NCI-H1092 (cell line): ENCODE measurements around the gene EPS8.

Source experiments
- DNase-seq: peaks from one replicate; lab custom pipeline; 2025; lab: John Stamatoyannopoulos, UW

EPS8 gene

GRCh38 chr12:15690320-15690719 is 98.9 kb downstream of the EPS8 start:
- DNase-seq, result no peak

DNA sequence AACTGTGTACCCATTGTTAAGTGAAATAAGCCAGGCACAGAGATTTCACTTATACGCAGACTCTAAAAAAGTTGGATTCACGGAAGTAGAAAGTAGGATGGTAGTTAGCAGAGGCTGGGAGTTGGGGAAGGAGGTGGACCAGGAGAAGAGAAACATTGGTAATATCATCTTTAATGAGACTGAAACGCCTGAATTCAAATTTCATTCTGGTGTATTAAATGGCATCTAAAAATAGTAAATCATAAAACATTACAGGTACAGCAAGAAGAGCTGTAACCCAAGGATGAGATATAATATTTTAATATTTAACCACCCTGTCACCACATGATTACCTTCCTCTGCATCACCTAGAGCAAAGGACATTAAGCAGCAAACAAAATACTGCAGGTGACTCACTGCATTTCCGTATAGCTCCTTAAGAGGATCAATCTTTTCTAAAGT is 99.4 kb downstream of the EPS8 start:
- no peak for DNase-seq

DNA sequence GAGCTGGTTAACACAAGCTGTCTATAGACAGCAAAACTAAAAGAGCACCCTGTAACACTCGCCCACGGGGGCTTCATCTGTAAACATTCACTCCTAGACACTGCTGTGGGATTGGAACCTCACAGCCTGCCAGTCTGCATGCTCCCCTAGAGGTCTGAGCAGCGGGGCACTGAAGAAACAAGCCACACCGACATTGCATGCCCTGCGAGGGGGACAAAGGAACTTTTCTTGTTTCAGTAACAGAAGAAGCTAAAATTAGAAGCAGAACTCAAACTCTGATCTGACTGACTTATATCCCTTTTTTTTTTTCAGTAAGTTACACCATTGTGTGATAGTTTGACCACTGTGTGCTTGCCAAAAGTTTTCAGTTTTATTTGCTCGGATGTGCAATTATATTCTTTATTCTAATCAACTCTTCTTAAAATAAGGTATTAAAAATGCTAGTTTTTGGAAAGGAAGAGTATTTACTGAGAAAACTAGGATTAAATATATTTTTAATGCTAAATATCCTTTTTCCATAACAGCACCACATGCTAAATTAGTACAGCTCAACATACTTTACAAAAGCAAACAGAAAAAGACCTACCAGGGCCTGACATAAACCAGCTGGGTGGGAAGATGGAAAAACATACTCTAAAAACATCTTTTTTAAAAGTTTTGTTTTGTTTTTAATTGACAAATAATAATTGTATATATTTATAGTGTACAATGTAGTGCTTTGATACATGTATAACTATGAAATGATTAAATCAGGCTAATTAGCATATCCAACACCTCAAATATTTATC is 100.2 kb downstream of the EPS8 start:
- DNase-seq, result no peak

GRCh38 chr12:15688202-15688736 is 100.9 kb downstream of the EPS8 start:
- DNase-seq, result no peak

DNA sequence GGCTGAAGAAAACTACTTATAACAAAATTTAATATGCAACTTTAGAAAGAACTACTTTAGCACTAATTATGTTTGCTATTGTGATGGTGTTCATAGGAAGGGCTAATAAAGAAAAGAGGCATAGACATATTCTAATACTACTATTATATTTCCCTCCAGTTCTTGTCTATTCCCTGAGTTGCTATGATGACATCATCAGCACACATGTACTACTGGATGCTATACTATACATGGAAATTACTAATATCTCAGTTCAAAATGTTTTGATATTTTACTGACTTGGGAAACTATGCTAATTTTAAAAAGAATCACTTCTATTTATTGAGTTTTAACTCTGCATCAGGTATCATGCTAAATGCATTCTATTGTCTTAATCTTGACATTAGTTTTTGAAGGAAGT is 101.6 kb downstream of the EPS8 start:
- DNase-seq, result no peak

DNA sequence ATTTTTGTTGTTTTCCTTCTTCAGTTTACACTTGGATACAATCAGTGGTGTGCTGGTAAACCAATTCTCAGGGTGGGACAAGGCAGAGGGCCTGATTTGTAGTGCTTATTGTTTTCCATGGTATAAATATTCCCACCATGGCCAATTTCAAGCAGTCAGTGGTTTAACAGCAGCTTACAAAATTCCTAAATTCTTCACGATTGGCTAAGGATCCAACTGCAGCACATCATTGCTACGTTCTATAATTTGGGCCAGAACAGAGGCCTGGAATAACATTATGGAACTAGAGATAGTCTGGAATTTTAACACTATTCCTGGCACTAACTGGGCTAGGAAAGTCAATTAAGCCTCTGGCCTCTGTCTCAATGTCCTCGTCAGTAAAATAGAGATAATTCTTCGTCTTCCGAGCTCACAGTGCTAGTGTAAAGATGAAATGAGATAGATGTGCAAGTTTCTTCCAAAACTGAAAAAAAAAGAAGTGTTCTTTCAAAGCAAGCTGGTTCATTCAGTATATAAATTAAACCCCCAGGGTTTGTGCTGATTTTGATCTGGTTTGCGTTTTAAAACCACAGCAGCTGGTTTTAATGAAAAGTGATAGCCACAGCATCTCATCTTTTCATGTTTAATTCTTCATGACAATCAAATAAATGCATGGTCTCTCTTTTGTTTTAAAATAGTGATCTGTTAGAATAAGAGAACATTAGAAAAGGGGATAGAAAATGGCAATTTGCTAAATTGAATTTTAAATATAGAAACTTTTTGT is 104.1 kb downstream of the EPS8 start:
- DNase-seq, result no peak

- DNase-seq, result no peak
Measured at GRCh38 chr12:15682826-15683225, 106.4 kb downstream of the EPS8 start.

- no peak for DNase-seq
Measured at GRCh38 chr12:15679151-15679550, 110.0 kb downstream of the EPS8 start.

GRCh38 chr12:15677726-15678201 is 111.4 kb downstream of the EPS8 start:
- no peak for DNase-seq

DNA sequence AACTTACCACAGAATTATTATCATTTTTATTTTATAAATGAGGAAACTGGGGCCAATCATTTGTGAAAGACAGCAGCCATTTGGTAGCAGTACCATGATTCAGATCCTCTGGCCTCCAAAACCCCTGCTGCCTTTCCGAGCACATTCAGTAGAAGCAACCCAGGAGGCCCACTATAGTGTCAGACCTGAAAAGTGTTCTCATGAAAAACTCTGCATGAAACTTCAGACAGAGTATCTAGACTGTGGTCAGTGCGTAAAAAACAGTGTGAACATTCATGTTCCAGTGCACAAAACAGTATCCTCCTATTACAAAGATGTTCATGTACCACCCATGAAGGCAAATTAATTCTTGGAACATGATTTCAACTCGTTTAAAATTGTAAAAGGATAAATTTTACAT is 112.0 kb downstream of the EPS8 start:
- no peak for DNase-seq

DNA sequence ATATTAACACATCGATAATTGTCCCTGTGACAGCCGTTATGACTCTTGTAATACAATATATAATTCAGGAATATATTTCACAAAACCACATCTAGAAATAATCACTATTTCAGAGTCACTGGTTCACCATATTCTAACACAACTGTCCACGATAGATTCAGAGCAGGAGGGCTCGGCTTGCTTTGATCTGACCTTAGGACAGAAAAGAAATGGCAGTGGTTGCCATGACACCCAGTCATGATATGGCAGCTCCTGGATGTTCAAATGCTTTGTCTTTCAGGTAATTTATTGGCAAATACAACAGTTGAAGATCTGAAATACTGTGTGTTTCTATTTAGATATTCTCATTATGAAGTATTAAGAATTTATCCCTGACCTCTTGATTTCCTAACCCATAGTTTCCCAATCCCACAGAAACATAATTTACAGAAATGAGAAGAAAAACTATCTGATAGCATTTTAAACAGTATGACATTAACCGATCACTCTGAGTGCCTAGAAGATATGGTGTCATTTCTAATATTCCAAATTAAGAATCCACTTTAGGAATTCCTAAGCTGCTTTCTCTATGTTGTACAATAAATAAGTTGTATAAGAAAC is 116.4 kb downstream of the EPS8 start:
- no peak for DNase-seq

DNA sequence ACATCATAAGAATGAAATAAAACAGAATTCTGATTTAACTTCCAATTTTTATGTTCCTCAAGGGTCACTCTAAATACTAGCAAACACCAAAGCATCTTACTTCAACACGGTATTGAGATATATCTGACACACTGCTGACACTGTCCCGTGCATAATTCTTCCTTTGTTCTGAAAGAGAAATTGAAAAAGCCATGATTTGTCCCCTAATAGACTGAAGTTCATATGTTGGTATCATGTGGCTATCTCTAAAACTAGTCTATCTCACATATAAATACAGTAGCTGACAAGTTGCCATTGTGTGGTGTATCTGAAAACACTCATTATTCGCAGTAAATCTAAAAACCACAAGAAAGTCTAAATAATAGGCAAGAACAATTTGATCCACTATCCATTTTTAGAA is 118.4 kb downstream of the EPS8 start:
- DNase-seq, result no peak

- DNase-seq, result no peak
Measured at GRCh38 chr12:15669256-15669948, 119.8 kb downstream of the EPS8 start.

DNA sequence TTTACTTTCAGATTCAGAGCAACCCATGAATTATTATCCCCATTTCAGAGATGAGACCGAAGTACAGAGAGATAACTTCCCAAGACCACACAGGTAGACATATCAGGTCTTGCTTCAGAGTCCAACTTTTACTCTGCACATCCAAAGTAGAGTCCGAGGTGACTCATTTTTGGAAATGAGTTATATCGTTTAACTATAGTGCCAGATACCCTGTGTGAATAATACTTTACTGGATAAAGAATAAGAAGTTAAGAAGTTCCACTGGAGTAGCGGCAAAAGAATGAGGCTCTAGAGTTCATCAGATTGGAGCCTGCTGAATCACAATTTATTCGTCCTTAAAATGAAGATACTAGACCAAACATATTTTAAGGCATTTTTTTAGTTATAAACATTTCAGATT is 124.7 kb downstream of the EPS8 start:
- DNase-seq, result no peak

GRCh38 chr12:15662983-15663659 is 126.1 kb downstream of the EPS8 start:
- DNase-seq, result no peak

- no peak for DNase-seq
Measured at GRCh38 chr12:15662303-15662980, 126.7 kb downstream of the EPS8 start.

- no peak for DNase-seq
Measured at GRCh38 chr12:15651371-15651770, 137.8 kb downstream of the EPS8 start.

- DNase-seq, result no peak
Measured at GRCh38 chr12:15650399-15651128, 138.6 kb downstream of the EPS8 start.

DNA sequence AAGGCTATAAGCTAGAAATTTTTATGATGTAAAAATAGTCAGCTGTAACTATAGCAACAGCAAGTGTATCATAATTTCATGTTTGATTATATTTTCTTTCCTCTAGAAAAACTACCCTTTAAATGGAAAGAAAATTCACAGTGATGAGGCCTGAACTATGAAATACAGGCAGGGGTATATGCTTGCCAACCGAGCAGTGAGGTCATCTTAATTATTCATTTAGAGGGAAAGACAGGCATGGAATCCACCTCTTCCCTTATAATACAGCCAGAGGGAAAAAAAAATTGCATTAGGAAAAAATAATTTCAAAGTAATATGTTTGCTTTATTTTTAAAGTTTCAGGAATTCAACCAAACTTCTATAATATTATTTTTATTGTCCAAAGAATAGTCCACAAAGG is 139.8 kb downstream of the EPS8 start:
- no peak for DNase-seq

GRCh38 chr12:15648558-15648957 is 140.6 kb downstream of the EPS8 start:
- no peak for DNase-seq
